ENCODE results near the gene KCNS3.
"Not testable (repeated sequence)": the region's sequence is repeated elsewhere in the genome, so short reads cannot be mapped to it uniquely, and the experiment has no call there.

Gene KCNS3

GRCh38 chr2:17950006-17950405, 71.5 kb downstream of the KCNS3 start:
- no peak for ATAC-seq

- no peak for ATAC-seq
Observed at GRCh38 chr2:17951563-17951962, 73.1 kb downstream of the KCNS3 start.

GRCh38 chr2:17958466-17959092, 80.1 kb downstream of the KCNS3 start:
- no peak for ATAC-seq

- no peak for ATAC-seq
Observed at GRCh38 chr2:17959356-17959755, 80.9 kb downstream of the KCNS3 start.

GRCh38 chr2:17959833-17960232, 81.4 kb downstream of the KCNS3 start:
- ATAC-seq = no peak

- no peak for ATAC-seq
Observed at GRCh38 chr2:17960925-17961324, 82.5 kb downstream of the KCNS3 start.

GRCh38 chr2:17961789-17962188, 83.3 kb downstream of the KCNS3 start:
- no peak for ATAC-seq

- no peak for ATAC-seq
Observed at GRCh38 chr2:17962876-17963275, 84.4 kb downstream of the KCNS3 start.

GRCh38 chr2:17963571-17963970, 85.1 kb downstream of the KCNS3 start:
- ATAC-seq = not testable (repeated sequence)

GRCh38 chr2:17965196-17965595, 86.7 kb downstream of the KCNS3 start:
- ATAC-seq = no peak

GRCh38 chr2:17966798-17967197, 88.3 kb downstream of the KCNS3 start:
- ATAC-seq = no peak

GRCh38 chr2:17969661-17970060, 91.2 kb downstream of the KCNS3 start:
- no peak for ATAC-seq

- no peak for ATAC-seq
Observed at GRCh38 chr2:17971531-17972125, 93.2 kb downstream of the KCNS3 start.

GRCh38 chr2:17972991-17973390, 94.5 kb downstream of the KCNS3 start:
- no peak for ATAC-seq

- ATAC-seq = no peak
Observed at GRCh38 chr2:17975401-17975800, 96.9 kb downstream of the KCNS3 start.

GRCh38 chr2:17976871-17977746, 98.6 kb downstream of the KCNS3 start:
- ATAC-seq = no peak

- ATAC-seq = no peak
Observed at GRCh38 chr2:17979707-17980106, 101.2 kb downstream of the KCNS3 start.

- no peak for ATAC-seq
Observed at GRCh38 chr2:17981936-17982335, 103.5 kb downstream of the KCNS3 start.

All from activated CD4-positive, CD25-positive, alpha-beta regulatory T cell treated with anti-CD3 and anti-CD28 coated beads, Interleukin-2, amount 50 U/mL, for 24 hours (primary cell).